Activated CD4-positive, alpha-beta T cell treated with anti-CD3 and anti-CD28 coated beads for 1 hour (primary cell): ENCODE results near the gene STX18.
"Not testable (repeated sequence)": the region's sequence is repeated elsewhere in the genome, so short reads cannot be mapped to it uniquely, and the experiment has no call there.

ENCODE experiments used
- DNase-seq: peaks from one replicate; pipeline ENCODE4 v3.0.0-alpha.2; 2020

Gene STX18

GRCh38 chr4:4477391-4477790 is 64.5 kb downstream of the STX18 start:
- DNase-seq: no peak

GRCh38 chr4:4474476-4474875 is 67.4 kb downstream of the STX18 start:
- no peak for DNase-seq

- no peak for DNase-seq
These were observed 69.4 kb downstream of the STX18 start for GRCh38 chr4:4472344-4472958.

GRCh38 chr4:4471195-4471594 is 70.7 kb downstream of the STX18 start:
- no peak for DNase-seq

- no peak for DNase-seq
These were observed 71.6 kb downstream of the STX18 start for GRCh38 chr4:4470208-4470607.

GRCh38 chr4:4465238-4465637 is 76.6 kb downstream of the STX18 start:
- DNase-seq: not testable (repeated sequence)

- DNase-seq: no peak
These were observed 78.9 kb downstream of the STX18 start for GRCh38 chr4:4462970-4463369.

GRCh38 chr4:4461850-4462249 is 80.0 kb downstream of the STX18 start:
- DNase-seq: no peak

- DNase-seq: no peak
These were observed 80.7 kb downstream of the STX18 start for GRCh38 chr4:4461178-4461577.

GRCh38 chr4:4460759-4461158 is 81.1 kb downstream of the STX18 start:
- DNase-seq: no peak

GRCh38 chr4:4459181-4459580 is 82.7 kb downstream of the STX18 start:
- DNase-seq: no peak

GRCh38 chr4:4457803-4458553 is 83.9 kb downstream of the STX18 start:
- DNase-seq: no peak

- no peak for DNase-seq
These were observed 84.9 kb downstream of the STX18 start for GRCh38 chr4:4456816-4457578.

- no peak for DNase-seq
These were observed 85.5 kb downstream of the STX18 start for GRCh38 chr4:4456351-4456750.

- no peak for DNase-seq
These were observed 86.5 kb downstream of the STX18 start for GRCh38 chr4:4455210-4455865.

GRCh38 chr4:4446434-4446833 is 95.4 kb downstream of the STX18 start:
- DNase-seq: no peak

GRCh38 chr4:4443821-4444220 is 98.0 kb downstream of the STX18 start:
- no peak for DNase-seq

- no peak for DNase-seq
These were observed 101.4 kb downstream of the STX18 start for GRCh38 chr4:4440333-4441061.

GRCh38 chr4:4439782-4440181 is 102.1 kb downstream of the STX18 start:
- DNase-seq: no peak

GRCh38 chr4:4438891-4439290 is 103.0 kb downstream of the STX18 start:
- DNase-seq: no peak

GRCh38 chr4:4437798-4438470 is 103.9 kb downstream of the STX18 start:
- DNase-seq: no peak

GRCh38 chr4:4436244-4436823 is 105.5 kb downstream of the STX18 start:
- DNase-seq: no peak
